ENCODE results near the gene SLC38A2. TPM values are rescaled to one million over a fixed set of nuclear protein-coding genes. Genes with fewer than 3 reads are reported as not detected.
A peak's percentile ranks its signal among the peaks of the same experiment; 100 is the strongest.

Gene SLC38A2
- total RNA-seq, 1 experiment from 2014 or later = 424 TPM

GRCh38 chr12:46376579-46376978 lies 4.0 kb upstream of the SLC38A2 start:
- no peak for DNase-seq (ENCODE audit: low read depth)

DNA sequence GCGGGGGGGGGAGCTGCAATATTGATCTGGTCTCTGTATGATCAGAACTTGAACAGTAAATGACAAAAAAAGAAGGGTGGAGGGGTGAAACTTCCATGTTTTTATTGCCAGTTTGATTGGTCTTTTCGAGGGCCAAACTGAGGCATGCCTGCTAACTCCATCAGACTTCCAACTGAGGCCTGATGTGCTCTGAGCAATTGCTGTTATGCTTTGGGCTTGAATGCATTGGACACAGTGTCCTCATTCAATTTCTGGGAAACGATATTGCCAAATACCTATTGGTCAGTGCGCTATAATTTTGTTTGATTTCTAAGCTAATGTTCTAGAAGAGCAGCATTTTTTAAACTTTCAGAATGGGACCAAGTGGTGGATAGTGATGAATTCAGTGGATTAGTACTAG lies 2.1 kb upstream of the SLC38A2 start:
- DNase-seq (ENCODE audit: low read depth) = no peak

- DNase-seq (ENCODE audit: low read depth) = no peak
These were observed 1.7 kb upstream of the SLC38A2 start for GRCh38 chr12:46374310-46374709.

DNA sequence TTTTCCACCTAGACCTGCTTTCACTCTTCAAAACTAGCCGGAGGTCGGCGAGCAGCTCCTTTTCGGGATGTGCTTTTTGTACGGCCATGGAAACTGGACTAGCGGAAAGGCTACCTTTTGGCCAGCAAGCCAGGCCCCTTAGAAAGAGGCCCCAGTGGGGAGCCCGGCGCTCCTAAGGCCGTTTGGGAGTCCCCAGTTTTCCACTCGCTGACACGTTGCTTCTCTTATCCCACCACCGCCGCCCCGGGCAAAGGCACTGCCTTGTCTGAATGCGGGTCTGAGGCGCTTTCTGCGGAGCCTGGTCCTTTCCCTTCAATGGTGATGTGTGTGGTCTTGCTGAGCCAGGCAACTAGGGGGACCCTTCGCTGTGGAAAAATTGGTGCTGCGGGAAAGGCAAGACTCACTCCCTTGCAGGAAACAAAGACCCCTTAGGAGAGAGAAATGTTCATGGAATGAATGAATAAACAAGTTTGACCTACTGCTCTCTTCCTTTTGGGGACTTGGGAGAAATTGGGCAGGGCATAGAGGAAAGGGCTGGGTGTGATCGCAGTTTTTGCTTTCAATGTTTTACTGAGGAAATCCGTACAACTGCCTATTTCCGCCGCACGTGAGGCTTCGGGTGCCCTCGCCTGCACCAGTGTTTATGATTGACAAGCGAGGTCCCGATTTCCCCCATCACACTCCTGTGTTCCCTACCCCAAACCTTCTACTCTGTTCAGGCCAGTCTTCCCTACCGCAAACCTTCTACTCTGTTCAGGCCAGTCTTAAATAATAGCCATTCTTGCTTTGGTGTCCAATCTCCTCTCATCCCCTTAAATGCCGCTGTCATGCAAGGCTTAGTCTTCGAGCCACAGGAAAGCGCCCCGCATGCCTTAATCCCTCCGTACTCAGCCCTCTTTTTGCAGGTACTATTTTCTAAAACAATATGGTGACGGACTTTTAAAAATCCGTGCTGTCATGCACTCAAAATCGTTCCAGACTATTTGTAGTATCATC lies 1.0 kb upstream of the SLC38A2 start:
- DNase-seq (ENCODE audit: low read depth) = peak; percentile 71

GRCh38 chr12:46371718-46372543 lies 642 bp downstream of the SLC38A2 start:
- peak; percentile 49 for DNase-seq (ENCODE audit: low read depth)

- DNase-seq (ENCODE audit: low read depth) = peak; percentile 96
These were observed 1.5 kb downstream of the SLC38A2 start for GRCh38 chr12:46370792-46371717.

GRCh38 chr12:46370380-46370734 lies 2.2 kb downstream of the SLC38A2 start:
- DNase-seq (ENCODE audit: low read depth) = no peak

GRCh38 chr12:46369474-46370379 lies 2.8 kb downstream of the SLC38A2 start:
- DNase-seq (ENCODE audit: low read depth) = no peak

DNA sequence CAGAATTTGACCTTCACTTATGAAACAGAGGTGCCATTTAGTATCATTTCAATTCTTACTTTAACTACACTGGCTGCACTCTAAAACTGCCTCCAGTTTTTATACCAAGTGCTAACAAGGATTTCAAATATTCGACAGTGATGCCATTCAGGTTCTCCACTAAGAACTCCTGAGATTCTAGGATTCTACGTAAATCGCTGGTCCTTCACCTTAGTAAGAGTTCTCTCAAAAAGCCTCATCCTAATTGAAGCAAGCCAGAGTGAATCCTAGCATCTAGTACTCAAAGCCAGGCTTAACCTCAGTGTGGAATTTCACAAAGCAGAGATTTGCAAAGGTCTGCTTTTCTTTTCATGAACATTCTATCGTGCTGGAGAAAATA lies 3.5 kb downstream of the SLC38A2 start:
- no peak for DNase-seq (ENCODE audit: low read depth)

- no peak for DNase-seq (ENCODE audit: low read depth)
These were observed 3.9 kb downstream of the SLC38A2 start for GRCh38 chr12:46368684-46369083.

DNA sequence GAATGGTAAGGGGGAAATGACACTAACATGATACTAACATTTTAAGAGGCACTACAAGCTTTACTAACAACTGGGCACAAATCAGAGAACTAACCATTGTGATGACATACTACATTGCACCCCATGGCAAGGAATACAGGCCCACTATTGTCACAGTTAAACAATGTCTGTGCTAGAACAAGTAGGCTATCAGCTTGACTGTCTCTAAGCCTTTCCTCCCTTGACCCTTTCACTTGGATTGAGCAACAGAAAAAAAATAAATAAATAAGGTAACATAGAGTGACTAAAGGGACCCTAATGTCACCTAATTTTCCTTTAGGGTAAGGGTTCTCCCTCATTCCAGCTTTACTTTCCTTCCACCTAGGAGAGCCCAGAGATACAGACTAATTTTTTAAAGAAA lies 4.4 kb downstream of the SLC38A2 start:
- no peak for DNase-seq (ENCODE audit: low read depth)

- no peak for DNase-seq (ENCODE audit: low read depth)
These were observed 5.1 kb downstream of the SLC38A2 start for GRCh38 chr12:46367351-46368029.

DNA sequence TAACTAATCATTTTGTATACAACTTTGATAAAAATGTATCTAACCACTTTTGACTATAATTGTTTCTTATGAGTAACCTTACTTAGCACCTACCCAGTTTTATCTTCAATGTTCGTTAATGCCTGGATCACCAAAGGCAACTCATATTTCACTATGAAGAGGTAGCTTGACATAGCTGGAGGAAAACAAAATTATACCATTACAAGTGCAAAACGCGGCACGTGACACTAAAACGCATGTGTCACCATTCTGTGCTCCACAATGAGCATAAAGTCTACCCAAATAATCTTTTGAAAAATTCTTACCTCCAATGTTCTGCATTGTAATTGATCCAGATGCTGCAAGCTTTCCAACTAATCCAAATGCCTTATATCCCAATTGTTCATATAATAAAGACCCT lies 5.8 kb downstream of the SLC38A2 start:
- no peak for DNase-seq (ENCODE audit: low read depth)

GRCh38 chr12:46365951-46366379 lies 6.6 kb downstream of the SLC38A2 start:
- DNase-seq (ENCODE audit: low read depth) = no peak

- peak; percentile 82 for DNase-seq (ENCODE audit: low read depth)
These were observed 7.6 kb downstream of the SLC38A2 start for GRCh38 chr12:46364777-46365580.

GRCh38 chr12:46364300-46364696 lies 8.3 kb downstream of the SLC38A2 start:
- no peak for DNase-seq (ENCODE audit: low read depth)

DNA sequence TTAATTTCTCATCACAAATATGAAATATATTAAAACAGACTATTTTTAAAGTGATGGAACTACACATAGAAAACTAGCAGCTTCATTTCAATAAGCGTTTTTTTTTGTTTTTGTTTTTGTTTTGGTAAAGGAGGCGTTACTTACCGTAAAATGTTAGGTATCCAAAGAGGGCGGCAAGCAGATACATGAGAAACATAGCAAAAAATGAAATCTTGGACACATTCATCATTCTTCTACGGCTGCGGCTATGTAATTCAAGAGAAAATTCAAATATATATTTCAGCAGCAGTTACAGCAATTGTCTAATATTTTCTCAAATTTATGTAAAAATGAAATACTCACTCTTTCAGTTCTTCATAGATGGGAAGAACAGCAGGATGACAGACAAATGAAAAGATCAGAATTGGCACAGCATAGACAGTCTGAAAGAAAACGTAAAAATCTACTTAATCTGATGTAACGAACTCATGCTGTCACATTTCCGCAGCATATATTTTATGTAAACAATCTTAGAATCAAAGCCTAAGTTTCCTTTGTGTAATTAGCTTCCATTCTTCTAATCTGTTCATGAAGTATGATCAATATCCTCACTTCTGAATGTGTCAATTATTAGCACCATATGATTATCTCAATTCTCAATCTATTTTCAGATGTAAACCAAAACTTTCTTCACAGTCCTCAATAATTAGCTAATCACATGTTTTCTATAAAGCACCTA lies 8.8 kb downstream of the SLC38A2 start:
- no peak for DNase-seq (ENCODE audit: low read depth)

DNA sequence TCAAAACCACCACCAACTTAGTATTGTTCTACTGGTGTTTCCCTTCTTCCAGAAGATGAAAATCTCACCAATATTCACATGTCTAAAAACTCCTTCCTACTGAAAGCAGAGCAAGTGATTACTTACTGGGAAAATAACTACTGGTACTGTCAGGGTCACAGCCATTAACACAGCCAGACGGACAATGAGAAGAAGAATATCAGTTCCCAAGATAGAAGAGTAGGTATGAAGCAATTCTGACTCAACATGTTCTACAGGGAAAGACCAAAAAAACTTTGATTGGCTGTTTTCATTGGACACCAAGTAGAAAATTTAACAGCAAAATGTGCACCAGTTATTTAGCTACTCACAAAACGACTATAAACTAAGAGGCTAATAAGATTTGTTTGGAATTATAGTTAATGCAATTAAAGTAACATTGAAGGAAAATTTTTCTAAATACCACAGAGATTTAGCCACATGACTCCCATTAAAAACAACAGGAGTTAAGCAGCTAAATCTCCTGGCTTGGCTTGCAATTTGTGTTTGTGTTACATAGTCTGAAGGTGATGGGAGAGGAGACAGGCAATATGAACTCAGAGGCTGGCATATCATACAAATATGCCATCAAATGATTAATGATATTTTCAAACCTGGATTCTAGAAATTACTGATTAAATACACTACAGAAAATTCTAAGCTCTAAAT lies 9.5 kb downstream of the SLC38A2 start:
- DNase-seq (ENCODE audit: low read depth) = no peak

Data from Daoy (cell line).